ENCODE results near the gene MCM9. TPM values are rescaled to one million over a fixed set of nuclear protein-coding genes. Genes with fewer than 3 reads are reported as not detected.

The MCM9 gene
- total RNA-seq, 1 donor from 2014 or later = 29.0 TPM

DNA sequence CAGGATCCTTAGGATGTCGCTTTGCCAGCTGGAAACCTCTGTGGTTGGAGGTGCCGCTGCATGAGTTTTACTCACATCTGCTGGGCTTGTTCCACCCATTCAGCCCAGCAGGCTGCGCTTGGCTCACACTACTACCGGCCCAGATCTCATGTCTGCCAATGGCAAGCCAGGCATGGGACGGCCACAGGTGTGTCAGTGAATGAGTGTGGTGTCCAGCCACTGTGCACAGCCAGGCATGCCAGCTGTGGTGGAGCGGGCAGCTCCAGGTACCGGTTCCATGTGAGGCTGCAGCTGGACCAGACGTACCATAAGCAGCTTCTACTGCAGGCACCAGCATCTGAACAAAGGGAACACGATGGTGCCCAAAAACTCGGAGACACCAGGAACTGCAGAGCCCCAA, 74.1 kb downstream of the MCM9 start:
- no peaks in the 10 kb centered on the region for H3K4me1 Mint-ChIP-seq
- H3K36me3 ChIP-seq = no peaks in the 10 kb centered on the region
- TF ChIP-seq EZH2phosphoT487 (IDR thresholded peaks at IDR 0.05) = no peak
- TF ChIP-seq, protein P1, sequence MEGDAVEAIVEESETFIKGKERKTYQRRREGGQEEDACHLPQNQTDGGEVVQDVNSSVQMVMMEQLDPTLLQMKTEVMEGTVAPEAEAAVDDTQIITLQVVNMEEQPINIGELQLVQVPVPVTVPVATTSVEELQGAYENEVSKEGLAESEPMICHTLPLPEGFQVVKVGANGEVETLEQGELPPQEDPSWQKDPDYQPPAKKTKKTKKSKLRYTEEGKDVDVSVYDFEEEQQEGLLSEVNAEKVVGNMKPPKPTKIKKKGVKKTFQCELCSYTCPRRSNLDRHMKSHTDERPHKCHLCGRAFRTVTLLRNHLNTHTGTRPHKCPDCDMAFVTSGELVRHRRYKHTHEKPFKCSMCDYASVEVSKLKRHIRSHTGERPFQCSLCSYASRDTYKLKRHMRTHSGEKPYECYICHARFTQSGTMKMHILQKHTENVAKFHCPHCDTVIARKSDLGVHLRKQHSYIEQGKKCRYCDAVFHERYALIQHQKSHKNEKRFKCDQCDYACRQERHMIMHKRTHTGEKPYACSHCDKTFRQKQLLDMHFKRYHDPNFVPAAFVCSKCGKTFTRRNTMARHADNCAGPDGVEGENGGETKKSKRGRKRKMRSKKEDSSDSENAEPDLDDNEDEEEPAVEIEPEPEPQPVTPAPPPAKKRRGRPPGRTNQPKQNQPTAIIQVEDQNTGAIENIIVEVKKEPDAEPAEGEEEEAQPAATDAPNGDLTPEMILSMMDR (IDR thresholded peaks at IDR 0.05) = no peak
- no peak for TF ChIP-seq EZH2 (IDR thresholded peaks at IDR 0.05)

GRCh38 chr6:118860363-118860762, 74.6 kb downstream of the MCM9 start:
- no peak overlapping the region for H2AFZ ChIP-seq (replicated peaks)
- peaks cover 11% of the 10 kb centered on the region for H3K9me3 Mint-ChIP-seq
- no peaks in the 10 kb centered on the region for H4K20me1 ChIP-seq (ENCODE audit: low read depth)
- H3K27me3 ChIP-seq = no peaks in the 10 kb centered on the region
- TF ChIP-seq, protein P1 (IDR thresholded peaks at IDR 0.05) = no peak
- TF ChIP-seq EZH2 (IDR thresholded peaks at IDR 0.05) = no peak
- no peak for TF ChIP-seq EZH2phosphoT487 (IDR thresholded peaks at IDR 0.05)
- H3K79me2 ChIP-seq (ENCODE audit: low read depth) = no peaks in the 10 kb centered on the region
- H3K4me3 Mint-ChIP-seq = no peak overlapping the region
- peaks cover 3% of the 10 kb centered on the region for H3K27me3 Mint-ChIP-seq (ENCODE audit: insufficient read depth, low read depth)
- H3K4me1 Mint-ChIP-seq = no peaks in the 10 kb centered on the region
- no peak overlapping the region for H3K27ac ChIP-seq
- no peaks in the 10 kb centered on the region for H3K4me1 ChIP-seq
- no peak overlapping the region for H3K4me2 ChIP-seq
- no peaks in the 10 kb centered on the region for H3F3A ChIP-seq (ENCODE audit: low read depth)
- H3K4me3 ChIP-seq = no peak overlapping the region
- H3K27ac Mint-ChIP-seq = no peak overlapping the region
- H3K9me3 ChIP-seq (ENCODE audit: low read depth) = no peaks in the 10 kb centered on the region
- H3K36me3 ChIP-seq = no peaks in the 10 kb centered on the region
- H3K9ac ChIP-seq = no peak overlapping the region
- DNase-seq (ENCODE audit: low spot score) = no peak
- H3K36me3 Mint-ChIP-seq = peaks cover 18% of the 10 kb centered on the region

More for the DNA sequence above, 74.1 kb downstream of the MCM9 start:
- H3K79me2 ChIP-seq (ENCODE audit: low read depth) = no peaks in the 10 kb centered on the region
- no peak overlapping the region for H3K27ac Mint-ChIP-seq
- no peaks in the 10 kb centered on the region for H4K20me1 ChIP-seq (ENCODE audit: low read depth)
- peaks cover 11% of the 10 kb centered on the region for H3K9me3 Mint-ChIP-seq
- no peak for DNase-seq (ENCODE audit: low spot score)
- H3F3A ChIP-seq (ENCODE audit: low read depth) = no peaks in the 10 kb centered on the region
- no peaks in the 10 kb centered on the region for H3K4me1 ChIP-seq
- no peak overlapping the region for H3K4me3 Mint-ChIP-seq
- no peak overlapping the region for H3K4me3 ChIP-seq
- H2AFZ ChIP-seq (replicated peaks) = no peak overlapping the region
- no peaks in the 10 kb centered on the region for H3K27me3 ChIP-seq
- no peaks in the 10 kb centered on the region for H3K9me3 ChIP-seq (ENCODE audit: low read depth)
- H3K27ac ChIP-seq = no peak overlapping the region
- H3K4me2 ChIP-seq = no peak overlapping the region
- H3K27me3 Mint-ChIP-seq (ENCODE audit: insufficient read depth, low read depth) = peaks cover 3% of the 10 kb centered on the region
- H3K9ac ChIP-seq = no peak overlapping the region
- peaks cover 18% of the 10 kb centered on the region for H3K36me3 Mint-ChIP-seq

- Histone ChIP-seq H2AFZ (replicated peaks) (no peak overlapping the region), H3F3A (ENCODE audit: low read depth) (no peaks in the 10 kb centered on the region), H3K4me1 (no peaks in the 10 kb centered on the region), H3K79me2 (ENCODE audit: low read depth) (no peaks in the 10 kb centered on the region), H3K27me3 (no peaks in the 10 kb centered on the region), H3K27ac (no peak overlapping the region), H4K20me1 (ENCODE audit: low read depth) (no peaks in the 10 kb centered on the region), H3K36me3 (no peaks in the 10 kb centered on the region), H3K9me3 (ENCODE audit: low read depth) (no peaks in the 10 kb centered on the region), H3K4me2 (no peak overlapping the region), H3K4me3 (no peak overlapping the region), H3K9ac (no peak overlapping the region)
- TF ChIP-seq EZH2 (IDR thresholded peaks at IDR 0.05) (no peak), EZH2phosphoT487 (IDR thresholded peaks at IDR 0.05) (no peak)
- no peak for DNase-seq (ENCODE audit: low spot score)
- Mint-ChIP-seq H3K36me3 (peaks cover 18% of the 10 kb centered on the region), H3K4me3 (no peak overlapping the region), H3K27me3 (ENCODE audit: insufficient read depth, low read depth) (peaks cover 3% of the 10 kb centered on the region), H3K27ac (no peak overlapping the region), H3K4me1 (no peaks in the 10 kb centered on the region), H3K9me3 (peaks cover 11% of the 10 kb centered on the region)
Observed at GRCh38 chr6:118859517-118860064, 75.4 kb downstream of the MCM9 start.

GRCh38 chr6:118856301-118856700, 78.7 kb downstream of the MCM9 start:
- no peaks in the 10 kb centered on the region for H4K20me1 ChIP-seq (ENCODE audit: low read depth)
- no peak for TF ChIP-seq EZH2phosphoT487 (IDR thresholded peaks at IDR 0.05)
- TF ChIP-seq EZH2 (IDR thresholded peaks at IDR 0.05) = no peak
- TF ChIP-seq, protein P1 (IDR thresholded peaks at IDR 0.05) = no peak
- no peaks in the 10 kb centered on the region for H3F3A ChIP-seq (ENCODE audit: low read depth)
- no peaks in the 10 kb centered on the region for H3K36me3 ChIP-seq
- Mint-ChIP-seq H3K4me3 (no peak overlapping the region), H3K27me3 (ENCODE audit: insufficient read depth, low read depth) (peaks cover 2% of the 10 kb centered on the region), H3K27ac (no peak overlapping the region), H3K4me1 (no peaks in the 10 kb centered on the region), H3K36me3 (peaks cover 11% of the 10 kb centered on the region), H3K9me3 (no peaks in the 10 kb centered on the region)
- no peaks in the 10 kb centered on the region for H3K9me3 ChIP-seq (ENCODE audit: low read depth)
- H3K4me1 ChIP-seq = no peaks in the 10 kb centered on the region
- no peak overlapping the region for H3K9ac ChIP-seq
- no peaks in the 10 kb centered on the region for H3K79me2 ChIP-seq (ENCODE audit: low read depth)
- H2AFZ ChIP-seq (replicated peaks) = no peak overlapping the region
- H3K27me3 ChIP-seq = no peaks in the 10 kb centered on the region
- H3K4me2 ChIP-seq = no peak overlapping the region
- no peak for DNase-seq (ENCODE audit: low spot score)
- H3K4me3 ChIP-seq = no peak overlapping the region
- H3K27ac ChIP-seq = no peak overlapping the region
